SKM-1 (cell line): Measurements from ENCODE around the gene CRY2.
"Not testable (repeated sequence)": the region's sequence is repeated elsewhere in the genome, so short reads cannot be mapped to it uniquely, and the experiment has no call there.

Experiments used
- DNase-seq: peaks from one replicate; lab custom pipeline; 2025; ENCODE audit not compliant: unreplicated experiment; lab: John Stamatoyannopoulos, UW

The CRY2 gene

GRCh38 chr11:45811571-45812290 lies 35.5 kb upstream of the CRY2 start:
- DNase-seq: no peak

GRCh38 chr11:45812581-45813548 lies 34.4 kb upstream of the CRY2 start:
- no peak for DNase-seq

GRCh38 chr11:45815747-45816146 lies 31.5 kb upstream of the CRY2 start:
- DNase-seq: no peak

DNA sequence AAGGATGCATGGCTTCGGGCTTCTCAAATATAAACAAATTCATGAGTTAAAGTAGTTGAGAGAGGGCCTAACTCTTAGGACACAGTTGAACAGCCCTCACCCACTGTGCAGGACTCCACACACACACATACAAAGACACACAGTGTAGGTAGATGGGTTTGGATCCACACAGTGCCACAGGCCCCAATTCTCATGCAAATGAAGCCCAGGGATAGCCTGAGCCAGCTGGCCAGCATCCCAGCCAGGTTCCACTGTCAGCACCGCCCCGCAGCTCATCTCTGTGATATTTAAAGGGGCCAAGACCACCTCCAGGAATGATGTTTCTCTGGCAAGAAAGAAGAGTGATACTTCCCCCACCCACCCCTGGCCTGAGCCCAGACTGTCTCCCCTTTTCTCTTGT lies 30.7 kb upstream of the CRY2 start:
- DNase-seq: no peak

- no peak for DNase-seq
Observed at GRCh38 chr11:45817191-45817590, 30.1 kb upstream of the CRY2 start.

GRCh38 chr11:45818961-45819605 lies 28.2 kb upstream of the CRY2 start:
- no peak for DNase-seq

DNA sequence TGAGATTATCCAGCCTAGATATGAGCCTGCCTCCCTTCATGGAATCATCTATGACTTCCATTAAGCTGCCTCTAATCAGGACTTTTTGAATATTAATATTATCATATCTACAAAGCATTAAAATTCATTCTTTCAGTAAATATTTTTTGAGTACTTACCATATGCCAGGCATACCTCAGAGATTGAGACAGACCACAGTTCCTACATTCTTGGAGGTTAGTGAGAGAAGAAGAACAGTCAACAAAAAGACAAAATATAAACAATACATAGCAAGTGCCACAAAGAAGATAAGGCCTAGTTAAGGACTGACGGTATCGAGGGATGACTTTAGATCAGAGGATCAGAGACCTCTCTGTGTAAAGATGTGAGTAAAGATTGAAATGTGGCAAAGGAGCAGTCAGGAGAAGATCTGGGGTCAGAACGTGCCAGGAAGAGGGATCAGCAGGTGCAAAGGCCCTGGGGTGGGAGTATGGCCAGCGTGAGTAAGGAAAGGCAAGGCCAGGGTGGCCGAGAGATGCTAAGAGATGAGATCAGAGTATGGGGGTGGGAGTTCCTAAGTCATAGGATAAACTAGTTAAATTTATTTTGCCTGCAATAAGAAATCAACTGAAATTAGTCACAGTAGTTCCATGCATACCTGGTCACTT lies 26.9 kb upstream of the CRY2 start:
- no peak for DNase-seq

DNA sequence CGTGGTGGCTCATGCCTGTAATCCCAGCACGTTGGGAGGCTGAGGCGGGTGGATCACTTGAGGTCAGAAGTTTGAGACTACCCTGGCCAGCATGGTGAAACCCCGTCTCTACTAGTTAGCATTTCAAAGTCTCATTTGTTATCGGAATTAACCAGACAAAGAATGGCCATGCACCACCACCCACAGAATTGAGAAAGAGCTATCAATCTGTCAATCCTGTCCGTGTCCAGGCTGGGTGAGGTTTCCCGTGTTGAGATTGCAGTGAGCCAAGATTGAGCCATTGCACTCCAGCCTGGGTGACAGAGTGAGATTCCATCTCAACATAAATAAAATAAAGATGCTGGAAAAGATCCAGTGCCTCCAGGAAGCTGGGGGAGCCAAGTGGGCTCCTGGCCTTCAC lies 20.8 kb upstream of the CRY2 start:
- not testable (repeated sequence) for DNase-seq

DNA sequence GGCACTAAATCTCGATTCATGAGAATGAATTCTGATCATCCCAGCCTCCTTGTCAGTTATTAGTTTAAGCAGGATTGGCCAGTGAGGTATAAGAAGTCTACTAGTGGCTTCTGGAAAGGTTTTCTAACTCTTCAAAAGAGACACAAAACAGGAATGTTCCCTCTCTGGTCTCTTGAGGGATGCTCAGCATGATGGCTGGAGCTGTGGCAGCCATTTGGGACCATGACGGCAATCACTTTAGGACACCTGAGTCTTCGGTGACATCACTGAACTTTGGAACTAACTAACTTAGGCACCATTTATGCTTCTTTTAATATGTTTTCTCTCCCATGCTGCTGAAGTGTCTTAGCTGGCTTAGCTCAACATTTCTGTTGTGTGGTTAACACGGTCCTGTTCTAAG lies 20.2 kb upstream of the CRY2 start:
- DNase-seq: no peak

- no peak for DNase-seq
Observed at GRCh38 chr11:45828996-45829395, 18.3 kb upstream of the CRY2 start.

- DNase-seq: no peak
Observed at GRCh38 chr11:45830596-45830995, 16.7 kb upstream of the CRY2 start.

- no peak for DNase-seq
Observed at GRCh38 chr11:45832811-45833441, 14.3 kb upstream of the CRY2 start.

DNA sequence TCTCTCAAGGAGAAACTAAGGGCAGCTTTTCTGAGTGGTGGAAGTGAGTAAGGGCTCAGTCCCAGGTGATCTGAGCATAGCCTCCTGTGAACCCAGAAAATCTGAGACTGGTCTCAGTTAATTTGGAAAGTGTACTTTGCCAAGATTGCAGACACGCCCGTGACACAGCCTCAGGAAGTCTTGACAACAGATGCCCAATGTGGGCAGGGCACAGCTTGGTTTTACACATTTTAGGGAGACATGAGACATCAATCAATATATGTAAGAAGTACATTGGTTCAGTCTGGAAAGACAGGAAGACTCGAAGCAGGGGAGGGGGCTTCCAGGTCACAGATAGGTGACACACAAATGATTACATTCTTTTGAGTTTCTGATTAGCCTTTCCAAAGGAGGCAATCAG lies 13.5 kb upstream of the CRY2 start:
- no peak for DNase-seq

DNA sequence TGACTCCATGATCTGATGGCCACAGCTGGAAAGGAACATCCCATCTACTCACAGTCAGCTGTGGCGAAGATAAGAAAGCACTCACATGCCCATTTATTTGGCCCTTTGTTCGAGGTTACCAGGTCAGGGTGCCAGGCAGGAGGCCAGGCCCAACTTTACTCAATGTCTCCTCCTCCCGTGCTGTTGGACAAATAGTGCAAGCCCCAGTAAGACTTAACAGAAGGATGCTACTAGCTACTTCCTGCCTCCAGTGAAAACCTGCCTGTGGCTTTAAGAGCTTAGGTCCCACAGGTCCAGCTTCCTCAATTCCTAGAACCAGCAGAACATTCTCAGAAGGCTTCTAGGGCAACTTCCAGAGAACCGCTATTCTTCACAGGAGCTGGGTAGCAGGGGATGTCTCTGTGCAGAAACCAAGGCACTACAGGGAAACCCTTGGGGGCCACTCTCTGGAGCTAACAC lies 12.9 kb upstream of the CRY2 start:
- DNase-seq: no peak

- DNase-seq: no peak
Observed at GRCh38 chr11:45839204-45839603, 8.1 kb upstream of the CRY2 start.

GRCh38 chr11:45840251-45840650 lies 7.0 kb upstream of the CRY2 start:
- DNase-seq: not testable (repeated sequence)

GRCh38 chr11:45843158-45843924 lies 3.9 kb upstream of the CRY2 start:
- DNase-seq: peak; percentile 27

- no peak for DNase-seq
Observed at GRCh38 chr11:45844822-45845578, 2.3 kb upstream of the CRY2 start.

GRCh38 chr11:45846174-45846675 lies 1.1 kb upstream of the CRY2 start:
- DNase-seq: no peak
